Endothelial cell of umbilical vein (primary cell): ENCODE measurements around the gene RBMS3. TPM values are rescaled to one million over a fixed set of nuclear protein-coding genes. Genes with fewer than 3 reads are reported as not detected.

Experiments used
- BruUV-seq: library from RNA; stranded (reverse); fragments of 400-500 nt; replicated peaks from 2 replicates; lab custom pipeline; 2021; lab: Mats Ljungman, UMichigan
- CTCF ChIA-PET: fragments of 300-600, 350-600 bp; sonication (Branson Sonifier 250); formaldehyde crosslinking; loops from one replicate; lab custom pipeline; 2021; ENCODE audit warnings: antibody characterized with exemption, inconsistent platforms; lab: Charles Lee
- POLR2A ChIA-PET: fragments of 300-600, 350-600 bp; sonication (Branson Sonifier 250); formaldehyde crosslinking; loops from one replicate; lab custom pipeline; 2021; ENCODE audit warnings: antibody characterized with exemption, inconsistent platforms; lab: Charles Lee
- DNase-seq: peaks from one replicate; pipeline ENCODE4 v3.0.0-alpha.2; 2011; ENCODE audit warnings: low read depth, low spot score
- FAIRE-seq: peaks from 2 replicates; lab custom pipeline; 2011; peaks lifted over from hg19 to GRCh38; lab: Jason Lieb, UNC
- H2AFZ ChIP-seq: 2 replicates; pipeline ENCODE4 v1.6.0; 2012; ENCODE audit warnings: low read depth, low read length, control low read depth, inconsistent platforms
- H3K27ac ChIP-seq: 2 replicates; pipeline ENCODE4 v1.5.1; 2011; ENCODE audit warnings: low read depth, mild to moderate bottlenecking, control low read depth, low read length, moderate library complexity; ENCODE audit not compliant: insufficient read depth
- H3K27me3 ChIP-seq, 2 experiments: 2 replicates each; pipeline versions ENCODE4 v1.6.0 to v1.6.1; 2011; ENCODE audit warnings: low read length in 2 of 2, mixed read lengths in 1 of 2; ENCODE audit not compliant: control insufficient read depth in 2 of 2, insufficient read depth in 2 of 2
- H3K36me3 ChIP-seq, 2 experiments: 2 replicates in 1 of 2; 3 replicates in 1 of 2; pipeline ENCODE4 v1.5.1; 2011; ENCODE audit warnings: low read length in 2 of 2, mild to moderate bottlenecking in 1 of 2, moderate library complexity in 1 of 2; ENCODE audit not compliant: control insufficient read depth in 2 of 2, insufficient read depth in 2 of 2; ENCODE audit errors: extremely low read depth in 1 of 2
- H3K4me1 ChIP-seq: 3 replicates; pipeline ENCODE4 v1.5.1; 2011; ENCODE audit warnings: mild to moderate bottlenecking, low read length; ENCODE audit not compliant: control insufficient read depth, insufficient read depth; ENCODE audit errors: extremely low read depth
- H3K4me2 ChIP-seq: 2 replicates; pipeline ENCODE4 v1.6.1; 2011; ENCODE audit warnings: low read length, control low read depth, mixed read lengths; ENCODE audit not compliant: insufficient read depth
- H3K4me3 ChIP-seq, 3 experiments: fragments of 200-600 bp in 1 of 3; sonication (generic), shearing (Covaris generic) in 1 of 3; replicated peaks in 1 of 3; 2 replicates each; pipeline ENCODE4 v1.5.1; 2011 to 2016; ENCODE audit warnings: control low read depth in 3 of 3, low read length in 3 of 3, mild to moderate bottlenecking in 2 of 3, inconsistent platforms in 1 of 3, low read depth in 1 of 3, moderate library complexity in 1 of 3; ENCODE audit not compliant: insufficient read depth in 1 of 3
- H3K79me2 ChIP-seq: 2 replicates; pipeline ENCODE4 v1.6.0; 2012; ENCODE audit warnings: low read length, inconsistent platforms; ENCODE audit not compliant: control insufficient read depth, insufficient read depth
- H3K9ac ChIP-seq: replicated peaks from 2 replicates; pipeline ENCODE3; 2011; ENCODE audit warnings: low read length, control low read depth; ENCODE audit not compliant: insufficient read depth; ENCODE audit errors: extremely low read depth
- H3K9me1 ChIP-seq: replicated peaks from 3 replicates; pipeline ENCODE4 v1.6.0; 2011; ENCODE audit warnings: mild to moderate bottlenecking, low read length; ENCODE audit not compliant: control insufficient read depth, insufficient read depth; ENCODE audit errors: extremely low read depth
- H3K9me3 ChIP-seq: replicated peaks from 2 replicates; pipeline ENCODE4 v1.5.1; 2012; ENCODE audit warnings: low read length, inconsistent platforms; ENCODE audit not compliant: control insufficient read depth, insufficient read depth
- H4K20me1 ChIP-seq: replicated peaks from 2 replicates; pipeline ENCODE3; 2011; ENCODE audit warnings: mild to moderate bottlenecking, low read length; ENCODE audit not compliant: control insufficient read depth, insufficient read depth; ENCODE audit errors: extremely low read depth
- EZH2 ChIP-seq: IDR thresholded peaks from 2 replicates; pipeline ENCODE4 v1.6.1; 2012; ENCODE audit warnings: borderline replicate concordance, low read depth, mild to moderate bottlenecking, moderate library complexity, low read length, inconsistent platforms; ENCODE audit not compliant: severe bottlenecking
- FOS ChIP-seq: IDR thresholded peaks from 2 replicates; pipeline ENCODE4 v1.6.1; 2011; ENCODE audit warnings: mild to moderate bottlenecking, low read length, moderate library complexity, borderline replicate concordance; ENCODE audit not compliant: insufficient read depth
- GATA2 ChIP-seq: IDR thresholded peaks from 2 replicates; pipeline ENCODE4 v1.7.0; 2011; ENCODE audit warnings: low read depth, mild to moderate bottlenecking, moderate library complexity, mixed read lengths, low read length; ENCODE audit not compliant: insufficient read length, insufficient read depth
- JUN ChIP-seq: IDR thresholded peaks from 2 replicates; pipeline ENCODE4 v1.6.1; 2011; ENCODE audit warnings: borderline replicate concordance, low read depth; ENCODE audit not compliant: insufficient read length, insufficient read depth
- MYC ChIP-seq: IDR thresholded peaks from one replicate; pipeline ENCODE4 v1.6.1; 2011; ENCODE audit warnings: mild to moderate bottlenecking, low read depth, low read length
- POLR2A ChIP-seq: IDR thresholded peaks from 2 replicates; pipeline ENCODE4 v1.6.1; 2012; ENCODE audit warnings: low read depth, mild to moderate bottlenecking, control low read depth, low read length
- POLR2AphosphoS5 ChIP-seq: IDR thresholded peaks from 2 replicates; pipeline ENCODE4 v1.6.1; 2012; ENCODE audit warnings: low read depth, mild to moderate bottlenecking, control low read depth, low read length, moderate library complexity; ENCODE audit not compliant: insufficient read depth
- dilution Hi-C: fragments of 300-500 bp; cut with MboI; formaldehyde crosslinking; loops from one replicate; pipeline ENCODE4 v1.15.0; 2019; ENCODE audit warnings: low sequenced_read_pairs; ENCODE audit not compliant: extremely low pct_ligation_motif_present
- intact Hi-C: fragments of 100-400 bp; cut with micrococcal nuclease; formaldehyde crosslinking; loops from one replicate; pipeline ENCODE4 v1.10.0; 2022
- polyA plus RNA-seq, 4 experiments: library from polyadenylated mRNA; depleted of rRNA in 3 of 4; stranded (reverse) in 3 of 4; unstranded in 1 of 4; fragments of >200 nt; gene quantifications; 2 replicates each; pipeline versions ENCODE4 v1.2.1 to v1.2.3, GENCODE V29; 2011 to 2012; ENCODE audit warnings: missing spikeins in 1 of 4
- total RNA-seq: library from RNA; stranded (reverse); gene quantifications from 2 replicates; pipeline ENCODE4 v1.2.3, GENCODE V29; 2021
- TF ChIP-seq, protein P1 (sequence below), 2 donors: IDR thresholded peaks; 1 replicate in 1 of 2; 2 replicates in 1 of 2; pipeline ENCODE4 v1.5.1; 2011; ENCODE audit warnings: low read length in 2 of 2, mild to moderate bottlenecking in 2 of 2, moderate library complexity in 2 of 2, control low read depth in 1 of 2, inconsistent platforms in 1 of 2, low read depth in 1 of 2; ENCODE audit not compliant: insufficient read depth in 1 of 2; ENCODE audit errors: extremely low read depth in 1 of 2
- TF ChIP-seq, protein P2 (sequence below): IDR thresholded peaks from 2 replicates; pipeline ENCODE4 v1.6.1; 2011; ENCODE audit not compliant: insufficient read depth, insufficient read length

Gene RBMS3
- total and polyA plus RNA-seq, 2 donors (not counting 3 experiments of a cell fraction or from before 2014, with no cell fraction given) = 13.6 to 42.3 TPM

DNA sequence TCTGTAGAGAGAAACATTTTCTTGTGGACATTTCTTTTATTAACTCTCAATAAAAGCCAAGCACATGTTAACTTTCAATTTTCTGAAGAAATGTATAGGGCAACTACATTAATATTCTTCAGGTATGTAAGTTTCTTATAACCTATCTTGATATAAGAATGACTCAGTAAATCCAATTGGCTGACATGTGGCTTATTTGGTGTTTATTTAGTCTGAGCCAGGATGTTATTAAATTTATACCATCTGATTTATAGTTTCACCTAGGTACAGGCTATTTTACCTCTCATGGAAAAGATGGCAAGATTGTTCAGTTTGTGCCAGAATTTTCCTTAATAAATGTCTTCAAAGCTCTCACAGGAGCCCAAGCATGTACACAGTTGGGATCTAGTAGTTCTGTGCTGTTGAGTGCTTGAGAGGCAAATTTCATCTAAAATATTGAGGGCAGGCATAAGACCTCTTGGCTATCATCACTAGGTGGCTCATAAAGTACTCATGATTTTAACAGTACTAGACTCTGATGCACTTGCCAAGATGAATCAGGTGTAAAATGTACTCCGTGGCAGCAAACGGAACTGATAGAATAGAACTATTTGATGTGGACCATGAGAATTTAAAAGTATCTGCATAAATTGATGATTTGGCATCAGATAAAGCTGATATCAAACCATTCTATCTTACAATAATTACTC is 631.9 kb downstream of the RBMS3 start:
- no peaks in the 10 kb centered on the region for H3K27me3 ChIP-seq
- DNase-seq = no peak
- FAIRE-seq = no peak

More for the DNA sequence above, 631.9 kb downstream of the RBMS3 start:
- H3K4me2 ChIP-seq = no peak overlapping the region
- no TSS peak for BruUV-seq
- H3K9ac ChIP-seq = no peak overlapping the region
- no peaks in the 10 kb centered on the region for H3K79me2 ChIP-seq
- no peaks in the 10 kb centered on the region for H3K9me3 ChIP-seq
- H3K36me3 ChIP-seq = no peaks in the 10 kb centered on the region
- TF ChIP-seq GATA2 = no peak
- no peak for TF ChIP-seq POLR2A
- TF ChIP-seq MYC = no peak
- no peak for TF ChIP-seq EZH2
- TF ChIP-seq FOS = no peak
- TF ChIP-seq, protein P1, sequence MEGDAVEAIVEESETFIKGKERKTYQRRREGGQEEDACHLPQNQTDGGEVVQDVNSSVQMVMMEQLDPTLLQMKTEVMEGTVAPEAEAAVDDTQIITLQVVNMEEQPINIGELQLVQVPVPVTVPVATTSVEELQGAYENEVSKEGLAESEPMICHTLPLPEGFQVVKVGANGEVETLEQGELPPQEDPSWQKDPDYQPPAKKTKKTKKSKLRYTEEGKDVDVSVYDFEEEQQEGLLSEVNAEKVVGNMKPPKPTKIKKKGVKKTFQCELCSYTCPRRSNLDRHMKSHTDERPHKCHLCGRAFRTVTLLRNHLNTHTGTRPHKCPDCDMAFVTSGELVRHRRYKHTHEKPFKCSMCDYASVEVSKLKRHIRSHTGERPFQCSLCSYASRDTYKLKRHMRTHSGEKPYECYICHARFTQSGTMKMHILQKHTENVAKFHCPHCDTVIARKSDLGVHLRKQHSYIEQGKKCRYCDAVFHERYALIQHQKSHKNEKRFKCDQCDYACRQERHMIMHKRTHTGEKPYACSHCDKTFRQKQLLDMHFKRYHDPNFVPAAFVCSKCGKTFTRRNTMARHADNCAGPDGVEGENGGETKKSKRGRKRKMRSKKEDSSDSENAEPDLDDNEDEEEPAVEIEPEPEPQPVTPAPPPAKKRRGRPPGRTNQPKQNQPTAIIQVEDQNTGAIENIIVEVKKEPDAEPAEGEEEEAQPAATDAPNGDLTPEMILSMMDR (IDR thresholded peaks at IDR 0.05; ENCODE audit: extremely low read depth in 1 of 2, insufficient read depth in 1 of 2, low read depth in 1 of 2, low read length in 2 of 2) = no peak
- no peak for TF ChIP-seq JUN
- TF ChIP-seq, protein P2, sequence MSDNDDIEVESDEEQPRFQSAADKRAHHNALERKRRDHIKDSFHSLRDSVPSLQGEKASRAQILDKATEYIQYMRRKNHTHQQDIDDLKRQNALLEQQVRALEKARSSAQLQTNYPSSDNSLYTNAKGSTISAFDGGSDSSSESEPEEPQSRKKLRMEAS = no peak
- TF ChIP-seq POLR2AphosphoS5 = no peak
- no peaks in the 10 kb centered on the region for H4K20me1 ChIP-seq
- H3K9me1 ChIP-seq = no peaks in the 10 kb centered on the region
- CTCF ChIA-PET = no interaction called here
- no peak overlapping the region for H2AFZ ChIP-seq
- no peak overlapping the region for H3K4me3 ChIP-seq
- intact Hi-C loops (no loop called here), dilution Hi-C loops (no loop called here)
- H3K4me1 ChIP-seq = no peaks in the 10 kb centered on the region
- H3K27ac ChIP-seq = no peak overlapping the region
- POLR2A ChIA-PET = no interaction called here
